PFSK-1 (cell line): ENCODE results near the gene IFITM1.

ENCODE experiments used
- FOXP2 ChIP-seq: optimal IDR thresholded peaks from 2 replicates; pipeline ENCODE3; 2011; ENCODE audit warnings: borderline replicate concordance, control low read depth, inconsistent platforms; ENCODE audit not compliant: insufficient read depth; ENCODE audit errors: extremely low read length, extremely low read depth
- POLR2AphosphoS5 ChIP-seq: IDR thresholded peaks from 2 replicates; pipeline ENCODE4 v1.6.1; 2012; ENCODE audit warnings: low read depth, mild to moderate bottlenecking, control low read depth, low read length, moderate library complexity
- REST ChIP-seq, 2 experiments: IDR thresholded peaks; 2 replicates each; pipeline versions ENCODE4 v1.6.1 to v1.8.0; 2011 to 2012; ENCODE audit warnings: low read depth in 2 of 2, low read length in 2 of 2, control low read depth in 1 of 2, inconsistent platforms in 1 of 2, mild to moderate bottlenecking in 1 of 2, moderate library complexity in 1 of 2; ENCODE audit not compliant: insufficient read depth in 1 of 2
- SIN3A ChIP-seq: IDR thresholded peaks from 2 replicates; pipeline ENCODE4 v1.6.1; 2012; ENCODE audit warnings: mild to moderate bottlenecking, low read length, moderate library complexity, borderline replicate concordance; ENCODE audit not compliant: insufficient read depth
- TAF1 ChIP-seq: IDR thresholded peaks from 2 replicates; pipeline ENCODE4 v1.6.1; 2012; ENCODE audit warnings: low read length, control low read depth, borderline replicate concordance; ENCODE audit not compliant: insufficient read depth

Gene IFITM1

GRCh38 chr11:346529-346928 is 32.7 kb downstream of the IFITM1 start:
- TF ChIP-seq FOXP2 (no peak), SIN3A (no peak), POLR2AphosphoS5 (no peak), REST (IDR thresholded peaks at IDR 0.05; ENCODE audit: insufficient read depth in 1 of 2, low read depth in 2 of 2, low read length in 2 of 2) (no peak), TAF1 (no peak)

GRCh38 chr11:350723-351255 is 36.9 kb downstream of the IFITM1 start:
- no peak for TF ChIP-seq SIN3A
- TF ChIP-seq POLR2AphosphoS5: no peak
- no peak for TF ChIP-seq TAF1
- no peak for TF ChIP-seq REST (IDR thresholded peaks at IDR 0.05; ENCODE audit: insufficient read depth in 1 of 2, low read depth in 2 of 2, low read length in 2 of 2)
- TF ChIP-seq FOXP2: no peak

GRCh38 chr11:351411-351810 is 37.6 kb downstream of the IFITM1 start:
- TF ChIP-seq SIN3A: no peak
- TF ChIP-seq REST (IDR thresholded peaks at IDR 0.05; ENCODE audit: insufficient read depth in 1 of 2, low read depth in 2 of 2, low read length in 2 of 2): no peak
- TF ChIP-seq POLR2AphosphoS5: no peak

GRCh38 chr11:352456-353031 is 38.7 kb downstream of the IFITM1 start:
- TF ChIP-seq REST (IDR thresholded peaks at IDR 0.05; ENCODE audit: insufficient read depth in 1 of 2, low read depth in 2 of 2, low read length in 2 of 2) (no peak), TAF1 (no peak), FOXP2 (no peak), POLR2AphosphoS5 (no peak), SIN3A (no peak)
